ENCODE data around the gene SOWAHC. TPM values are rescaled to one million over a fixed set of nuclear protein-coding genes. Genes with fewer than 3 reads are reported as not detected.
"Not testable (repeated sequence)": the region's sequence is repeated elsewhere in the genome, so short reads cannot be mapped to it uniquely, and the experiment has no call there.

The SOWAHC gene
- total RNA-seq, 1 donor from 2014 or later: 16.5 TPM

DNA sequence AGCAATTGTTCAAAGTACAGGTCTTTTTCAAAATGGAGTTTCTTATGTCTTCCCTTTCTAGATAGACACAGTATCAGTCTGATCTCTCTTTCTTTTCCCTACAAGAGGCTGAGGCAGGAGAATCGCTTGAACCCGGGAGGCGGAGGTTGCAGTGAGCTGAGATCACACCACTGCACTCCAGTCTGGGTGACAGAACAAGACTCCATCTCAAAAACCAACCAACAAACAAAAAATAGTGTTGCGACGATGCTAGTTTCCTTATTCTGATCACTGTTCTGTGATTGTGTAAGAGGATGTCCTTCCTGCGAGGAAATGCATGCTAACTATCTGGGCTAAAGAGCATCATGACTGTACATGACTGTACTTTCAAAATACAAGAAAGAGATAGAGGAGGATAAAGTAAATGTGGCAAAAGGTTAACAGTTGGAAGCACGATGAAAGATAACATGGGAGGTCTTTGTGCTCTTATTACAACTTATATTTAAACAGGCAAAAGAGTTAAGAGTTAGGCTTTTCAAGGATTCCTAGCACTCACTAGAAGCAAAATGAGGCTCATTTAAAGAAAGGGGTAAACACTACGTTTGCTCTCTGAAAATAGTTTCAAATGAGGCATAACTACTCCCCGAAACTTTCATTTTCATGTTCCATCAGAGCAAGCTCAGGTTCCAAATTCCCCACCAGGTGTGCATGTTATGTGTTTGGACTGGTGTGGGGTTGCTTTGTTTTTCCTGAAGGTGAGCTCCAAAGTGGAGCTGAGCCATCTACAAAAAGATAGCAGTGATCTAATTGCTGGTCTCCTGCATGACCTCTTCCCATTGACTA lies 23.8 kb downstream of the SOWAHC start:
- no peak overlapping the region for H3K27ac ChIP-seq (ENCODE audit: low read depth, low read length)
- no peaks in the 10 kb centered on the region for H3K9me3 Mint-ChIP-seq (ENCODE audit: unreplicated experiment)
- no peaks in the 10 kb centered on the region for H3K9me3 ChIP-seq (ENCODE audit: insufficient read depth, low read depth, low read length)
- H3K36me3 ChIP-seq (ENCODE audit: insufficient read depth, low read length): no peaks in the 10 kb centered on the region
- no peaks in the 10 kb centered on the region for H3K36me3 Mint-ChIP-seq (ENCODE audit: low read depth, unreplicated experiment)
- H3K9ac ChIP-seq (ENCODE audit: low read length): no peak overlapping the region
- no peak overlapping the region for H3K4me2 ChIP-seq (ENCODE audit: low read length)
- no peak overlapping the region for H2AFZ ChIP-seq (ENCODE audit: low read depth, low read length)
- no peak for TF ChIP-seq EZH2 (IDR thresholded peaks at IDR 0.05; ENCODE audit: insufficient read depth, low read length)
- TF ChIP-seq, protein P1, sequence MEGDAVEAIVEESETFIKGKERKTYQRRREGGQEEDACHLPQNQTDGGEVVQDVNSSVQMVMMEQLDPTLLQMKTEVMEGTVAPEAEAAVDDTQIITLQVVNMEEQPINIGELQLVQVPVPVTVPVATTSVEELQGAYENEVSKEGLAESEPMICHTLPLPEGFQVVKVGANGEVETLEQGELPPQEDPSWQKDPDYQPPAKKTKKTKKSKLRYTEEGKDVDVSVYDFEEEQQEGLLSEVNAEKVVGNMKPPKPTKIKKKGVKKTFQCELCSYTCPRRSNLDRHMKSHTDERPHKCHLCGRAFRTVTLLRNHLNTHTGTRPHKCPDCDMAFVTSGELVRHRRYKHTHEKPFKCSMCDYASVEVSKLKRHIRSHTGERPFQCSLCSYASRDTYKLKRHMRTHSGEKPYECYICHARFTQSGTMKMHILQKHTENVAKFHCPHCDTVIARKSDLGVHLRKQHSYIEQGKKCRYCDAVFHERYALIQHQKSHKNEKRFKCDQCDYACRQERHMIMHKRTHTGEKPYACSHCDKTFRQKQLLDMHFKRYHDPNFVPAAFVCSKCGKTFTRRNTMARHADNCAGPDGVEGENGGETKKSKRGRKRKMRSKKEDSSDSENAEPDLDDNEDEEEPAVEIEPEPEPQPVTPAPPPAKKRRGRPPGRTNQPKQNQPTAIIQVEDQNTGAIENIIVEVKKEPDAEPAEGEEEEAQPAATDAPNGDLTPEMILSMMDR (IDR thresholded peaks at IDR 0.05; ENCODE audit: insufficient read depth, low read depth, low read length): no peak
- no peaks in the 10 kb centered on the region for H4K20me1 ChIP-seq (ENCODE audit: insufficient read depth, low read length)
- FAIRE-seq (no peak), DNase-seq (ENCODE audit: low read depth) (no peak)
- H3K27me3 Mint-ChIP-seq (ENCODE audit: low read depth, unreplicated experiment): no peaks in the 10 kb centered on the region
- no peaks in the 10 kb centered on the region for H3K27me3 ChIP-seq (ENCODE audit: insufficient read depth, low read length)
- peaks cover 1% of the 10 kb centered on the region for H3K4me1 Mint-ChIP-seq (ENCODE audit: low read depth, unreplicated experiment)
- no peak overlapping the region for H3K4me3 ChIP-seq (ENCODE audit: insufficient read depth, low read depth, low read length)
- no peaks in the 10 kb centered on the region for H3K4me1 ChIP-seq (ENCODE audit: insufficient read depth, low read length)
- H3K4me3 Mint-ChIP-seq (ENCODE audit: unreplicated experiment): no peak overlapping the region
- no peaks in the 10 kb centered on the region for H3K79me2 ChIP-seq (ENCODE audit: insufficient read depth, low read length)
- no peak overlapping the region for H3K27ac Mint-ChIP-seq (ENCODE audit: unreplicated experiment)

DNA sequence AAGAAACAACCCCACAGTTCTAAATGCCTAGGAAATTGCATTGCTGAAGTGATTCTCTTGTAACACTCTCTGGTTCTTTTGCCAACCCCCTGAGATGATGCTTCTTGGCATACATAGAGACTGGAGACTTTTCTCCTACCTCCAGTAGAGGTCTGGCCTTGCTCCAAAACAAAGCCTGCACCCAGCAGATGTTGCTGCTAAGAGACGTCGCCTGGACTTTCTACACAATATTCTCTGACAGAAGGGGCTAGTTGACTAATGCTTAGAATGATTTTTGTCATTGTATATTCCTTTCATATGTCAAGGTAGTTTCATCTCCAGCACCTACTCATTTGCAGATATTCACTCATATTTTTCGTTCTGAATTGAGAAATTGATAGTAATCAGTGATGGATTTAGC lies 24.6 kb downstream of the SOWAHC start:
- H3K27me3 Mint-ChIP-seq (ENCODE audit: low read depth, unreplicated experiment): no peaks in the 10 kb centered on the region
- no peaks in the 10 kb centered on the region for H3K9me3 Mint-ChIP-seq (ENCODE audit: unreplicated experiment)
- peaks cover 1% of the 10 kb centered on the region for H3K4me1 Mint-ChIP-seq (ENCODE audit: low read depth, unreplicated experiment)
- no peak for FAIRE-seq
- Histone ChIP-seq H3K27me3 (ENCODE audit: insufficient read depth, low read length) (no peaks in the 10 kb centered on the region), H3K4me3 (ENCODE audit: insufficient read depth, low read depth, low read length) (no peak overlapping the region), H3K4me1 (ENCODE audit: insufficient read depth, low read length) (no peaks in the 10 kb centered on the region), H3K9me3 (ENCODE audit: insufficient read depth, low read depth, low read length) (no peaks in the 10 kb centered on the region), H3K27ac (ENCODE audit: low read depth, low read length) (no peak overlapping the region), H3K36me3 (ENCODE audit: insufficient read depth, low read length) (no peaks in the 10 kb centered on the region), H3K4me2 (ENCODE audit: low read length) (no peak overlapping the region), H2AFZ (ENCODE audit: low read depth, low read length) (no peak overlapping the region), H3K79me2 (ENCODE audit: insufficient read depth, low read length) (no peaks in the 10 kb centered on the region), H3K9ac (ENCODE audit: low read length) (no peak overlapping the region), H4K20me1 (ENCODE audit: insufficient read depth, low read length) (no peaks in the 10 kb centered on the region)
- no peak for TF ChIP-seq EZH2 (IDR thresholded peaks at IDR 0.05; ENCODE audit: insufficient read depth, low read length)
- TF ChIP-seq, protein P1 (IDR thresholded peaks at IDR 0.05; ENCODE audit: insufficient read depth, low read depth, low read length): no peak
- no peaks in the 10 kb centered on the region for H3K36me3 Mint-ChIP-seq (ENCODE audit: low read depth, unreplicated experiment)
- no peak overlapping the region for H3K27ac Mint-ChIP-seq (ENCODE audit: unreplicated experiment)
- H3K4me3 Mint-ChIP-seq (ENCODE audit: unreplicated experiment): no peak overlapping the region
- DNase-seq (ENCODE audit: low read depth): no peak

DNA sequence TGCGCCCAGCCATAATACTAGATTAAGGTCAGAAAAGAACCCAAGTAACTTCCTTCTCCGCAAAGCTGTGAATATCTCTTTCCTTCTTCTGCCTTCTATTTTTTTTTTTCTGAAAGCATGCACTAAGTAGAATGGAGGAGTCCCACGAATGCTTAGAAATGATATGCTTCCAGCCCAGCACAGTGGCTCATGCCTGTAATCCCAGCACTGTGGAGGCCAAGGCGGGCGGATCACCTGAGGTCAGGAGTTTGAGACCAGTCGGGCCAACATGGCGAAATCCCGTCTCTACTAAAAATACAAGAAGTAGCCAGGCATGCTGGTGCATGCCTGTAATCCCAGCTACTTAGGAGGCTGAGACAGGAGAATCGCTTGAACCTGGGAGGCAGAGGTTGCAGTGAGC lies 25.8 kb downstream of the SOWAHC start:
- DNase-seq (ENCODE audit: low read depth); H3K27ac Mint-ChIP-seq (ENCODE audit: unreplicated experiment); H3K27ac ChIP-seq (ENCODE audit: low read depth, low read length); H3K36me3 ChIP-seq (ENCODE audit: insufficient read depth, low read length); FAIRE-seq; H3K4me3 Mint-ChIP-seq (ENCODE audit: unreplicated experiment); H3K9me3 ChIP-seq (ENCODE audit: insufficient read depth, low read depth, low read length); H3K4me2 ChIP-seq (ENCODE audit: low read length); H3K79me2 ChIP-seq (ENCODE audit: insufficient read depth, low read length); H4K20me1 ChIP-seq (ENCODE audit: insufficient read depth, low read length); H3K27me3 Mint-ChIP-seq (ENCODE audit: low read depth, unreplicated experiment); H3K4me1 Mint-ChIP-seq (ENCODE audit: low read depth, unreplicated experiment); H3K9me3 Mint-ChIP-seq (ENCODE audit: unreplicated experiment); H3K4me1 ChIP-seq (ENCODE audit: insufficient read depth, low read length); H3K9ac ChIP-seq (ENCODE audit: low read length); H3K36me3 Mint-ChIP-seq (ENCODE audit: low read depth, unreplicated experiment); H2AFZ ChIP-seq (ENCODE audit: low read depth, low read length); H3K4me3 ChIP-seq (ENCODE audit: insufficient read depth, low read depth, low read length); H3K27me3 ChIP-seq (ENCODE audit: insufficient read depth, low read length): not testable (repeated sequence)

Data from astrocyte (in vitro differentiated cells and primary cell).